C4-2B (cell line): ENCODE measurements around the gene SORBS2.

ENCODE experiments used
- H3K27ac ChIP-seq: fragments of 450-650 bp; 2 replicates; pipeline ENCODE4 v1.5.1; 2017
- CTCF ChIP-seq: fragments of 450-650 bp; conservative IDR thresholded peaks from 2 replicates; pipeline ENCODE4 v1.5.1; 2017; ENCODE audit warnings: mild to moderate bottlenecking
- ZFX ChIP-seq: fragments of 450-650 bp; IDR thresholded peaks from 2 replicates; pipeline ENCODE4 v1.6.1; 2017

Gene SORBS2

GRCh38 chr4:185695743-185696142, 116.3 kb downstream of the SORBS2 start:
- no peak overlapping the region for H3K27ac ChIP-seq
- TF ChIP-seq CTCF (no peak), ZFX (no peak)

- TF ChIP-seq ZFX (no peak), CTCF (no peak)
- no peak overlapping the region for H3K27ac ChIP-seq
These were observed 118.3 kb downstream of the SORBS2 start for GRCh38 chr4:185693548-185694215.

- no peak for TF ChIP-seq CTCF
- TF ChIP-seq ZFX: no peak
- H3K27ac ChIP-seq: no peak overlapping the region
These were observed 122.6 kb downstream of the SORBS2 start for GRCh38 chr4:185689407-185689806.

GRCh38 chr4:185685804-185686203, 126.2 kb downstream of the SORBS2 start:
- TF ChIP-seq CTCF: no peak
- TF ChIP-seq ZFX: no peak
- no peak overlapping the region for H3K27ac ChIP-seq

GRCh38 chr4:185683896-185684295, 128.1 kb downstream of the SORBS2 start:
- no peak overlapping the region for H3K27ac ChIP-seq
- no peak for TF ChIP-seq CTCF
- TF ChIP-seq ZFX: no peak

- H3K27ac ChIP-seq: no peak overlapping the region
- TF ChIP-seq ZFX: no peak
These were observed 128.8 kb downstream of the SORBS2 start for GRCh38 chr4:185683222-185683621.

GRCh38 chr4:185682236-185682635, 129.8 kb downstream of the SORBS2 start:
- no peak overlapping the region for H3K27ac ChIP-seq
- no peak for TF ChIP-seq ZFX
- TF ChIP-seq CTCF: no peak

GRCh38 chr4:185681604-185682003, 130.4 kb downstream of the SORBS2 start:
- TF ChIP-seq CTCF (no peak), ZFX (no peak)

More at GRCh38 chr4:185681604-185682003, 130.4 kb downstream of the SORBS2 start:
- H3K27ac ChIP-seq: no peak overlapping the region
